HFFc6 (cell line): ENCODE results near the gene STXBP6. TPM values are rescaled to one million over a fixed set of nuclear protein-coding genes. Genes with fewer than 3 reads are reported as not detected.

Source experiments
- DNase-seq: peaks from one replicate; pipeline ENCODE4 v3.0.0-alpha.2; 2018
- H3K27ac Mint-ChIP-seq: 2 replicates; pipeline ENCODE4 v1.8.0; 2020; ENCODE audit warnings: mild to moderate bottlenecking, mixed read lengths
- H3K27me3 Mint-ChIP-seq: 2 replicates; pipeline ENCODE4 v1.8.0; 2021; ENCODE audit warnings: mild to moderate bottlenecking, moderate library complexity, mixed read lengths; ENCODE audit not compliant: insufficient read depth
- H3K36me3 Mint-ChIP-seq: 2 replicates; pipeline ENCODE4 v1.8.0; 2021; ENCODE audit warnings: low read depth, mixed read lengths
- H3K4me1 Mint-ChIP-seq: 2 replicates; pipeline ENCODE4 v1.8.0; 2020; ENCODE audit warnings: low read depth, mixed read lengths
- H3K4me3 Mint-ChIP-seq: 2 replicates; pipeline ENCODE4 v1.8.0; 2020; ENCODE audit warnings: mild to moderate bottlenecking, moderate library complexity, mixed read lengths
- H3K9me3 Mint-ChIP-seq: 2 replicates; pipeline ENCODE4 v1.8.0; 2020; ENCODE audit warnings: mild to moderate bottlenecking, mixed read lengths
- total RNA-seq, 6 experiments: library from RNA; stranded (reverse); fragmentation: NEBNext Ultra II Directional; extraction: Animal tissue kit (Norgen Biotek cat#: 25700); gene quantifications; 2 replicates in 1 of 6; 3 replicates in 5 of 6; pipeline ENCODE4 v1.2.3, GENCODE V29; 2021
- TF ChIP-seq, protein P1 (sequence below): fragments of 200-600 bp; sonication (generic); IDR thresholded peaks from 2 replicates; pipeline ENCODE4 v1.5.0; 2021; ENCODE audit warnings: antibody characterized with exemption, mild to moderate bottlenecking

STXBP6 gene
- total RNA-seq, 6 experiments from 2014 or later: 15.4 to 17.5 (median 17.0) TPM

DNA sequence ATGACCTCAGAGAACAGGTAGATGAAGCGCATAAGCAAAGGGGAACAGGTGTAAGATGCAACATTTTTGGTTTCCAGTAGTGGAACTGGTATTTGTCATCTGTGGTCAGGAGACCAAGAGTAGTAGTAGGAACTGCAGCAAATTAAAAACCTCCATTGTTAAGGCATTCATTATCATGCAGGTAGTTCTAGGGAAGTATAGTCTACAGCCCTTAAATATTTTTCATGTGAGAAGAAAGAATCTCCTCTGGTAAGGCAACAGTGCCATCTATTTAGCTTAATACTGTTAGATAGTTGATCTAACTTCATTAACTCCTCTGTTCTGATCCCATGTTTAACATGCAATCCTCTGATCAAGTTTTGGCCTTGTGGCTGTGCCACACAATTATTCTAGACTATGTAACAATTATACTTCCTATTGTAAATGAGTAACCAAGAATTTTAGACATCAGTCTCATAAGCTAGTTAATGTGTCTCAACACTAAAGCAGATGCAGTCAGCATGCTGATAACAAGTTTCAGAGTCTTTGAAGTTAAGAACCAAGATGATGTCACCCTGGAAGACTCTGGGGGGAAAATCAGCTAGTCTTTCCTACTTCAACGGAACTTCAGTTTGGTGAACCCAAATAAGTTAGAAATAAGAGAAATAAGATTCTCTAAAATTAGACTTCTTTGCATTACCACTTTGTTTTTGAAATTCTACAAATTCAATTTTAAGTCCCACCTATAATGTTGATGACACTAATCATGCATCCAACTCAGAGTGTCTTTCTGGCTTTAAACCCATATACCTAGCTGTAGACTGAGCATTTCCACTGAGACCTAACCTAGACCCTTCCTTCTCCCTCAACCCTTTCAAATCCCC, 70.9 kb downstream of the STXBP6 start:
- Mint-ChIP-seq H3K9me3 (no peaks in the 10 kb centered on the region), H3K4me1 (peaks cover 34% of the 10 kb centered on the region), H3K4me3 (no peak overlapping the region), H3K27me3 (no peaks in the 10 kb centered on the region; the same call in 1 of the 2 replicates), H3K27ac (no peak overlapping the region), H3K36me3 (no peaks in the 10 kb centered on the region; the same call in none of the 2 replicates)
- no peak for DNase-seq
- TF ChIP-seq, protein P1, sequence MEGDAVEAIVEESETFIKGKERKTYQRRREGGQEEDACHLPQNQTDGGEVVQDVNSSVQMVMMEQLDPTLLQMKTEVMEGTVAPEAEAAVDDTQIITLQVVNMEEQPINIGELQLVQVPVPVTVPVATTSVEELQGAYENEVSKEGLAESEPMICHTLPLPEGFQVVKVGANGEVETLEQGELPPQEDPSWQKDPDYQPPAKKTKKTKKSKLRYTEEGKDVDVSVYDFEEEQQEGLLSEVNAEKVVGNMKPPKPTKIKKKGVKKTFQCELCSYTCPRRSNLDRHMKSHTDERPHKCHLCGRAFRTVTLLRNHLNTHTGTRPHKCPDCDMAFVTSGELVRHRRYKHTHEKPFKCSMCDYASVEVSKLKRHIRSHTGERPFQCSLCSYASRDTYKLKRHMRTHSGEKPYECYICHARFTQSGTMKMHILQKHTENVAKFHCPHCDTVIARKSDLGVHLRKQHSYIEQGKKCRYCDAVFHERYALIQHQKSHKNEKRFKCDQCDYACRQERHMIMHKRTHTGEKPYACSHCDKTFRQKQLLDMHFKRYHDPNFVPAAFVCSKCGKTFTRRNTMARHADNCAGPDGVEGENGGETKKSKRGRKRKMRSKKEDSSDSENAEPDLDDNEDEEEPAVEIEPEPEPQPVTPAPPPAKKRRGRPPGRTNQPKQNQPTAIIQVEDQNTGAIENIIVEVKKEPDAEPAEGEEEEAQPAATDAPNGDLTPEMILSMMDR: no peak

DNA sequence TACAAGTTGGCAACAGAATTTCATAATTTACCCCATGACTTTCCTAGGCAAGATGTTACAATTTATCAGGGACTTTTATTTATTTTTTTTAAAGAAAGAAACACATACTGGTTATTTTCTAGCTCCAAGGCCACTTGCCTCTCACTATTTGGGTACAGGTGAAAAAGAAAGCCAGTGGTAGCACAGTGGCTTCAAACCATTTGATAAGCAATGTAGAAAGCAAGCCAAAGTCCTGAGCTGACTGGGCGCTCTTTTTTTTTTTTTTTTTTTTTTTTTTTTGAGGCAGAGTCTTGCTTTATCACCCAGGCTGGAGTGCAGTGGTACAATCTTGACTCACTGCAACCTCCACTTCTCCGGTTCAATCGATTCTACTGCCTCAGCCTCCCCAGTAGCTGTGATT, 73.3 kb downstream of the STXBP6 start:
- Mint-ChIP-seq H3K27me3 (no peaks in the 10 kb centered on the region; the same call in 1 of the 2 replicates), H3K4me3 (no peak overlapping the region), H3K27ac (no peak overlapping the region), H3K36me3 (peaks cover 5% of the 10 kb centered on the region), H3K4me1 (peaks cover 14% of the 10 kb centered on the region), H3K9me3 (no peaks in the 10 kb centered on the region)
- TF ChIP-seq, protein P1: no peak
- DNase-seq: no peak

DNA sequence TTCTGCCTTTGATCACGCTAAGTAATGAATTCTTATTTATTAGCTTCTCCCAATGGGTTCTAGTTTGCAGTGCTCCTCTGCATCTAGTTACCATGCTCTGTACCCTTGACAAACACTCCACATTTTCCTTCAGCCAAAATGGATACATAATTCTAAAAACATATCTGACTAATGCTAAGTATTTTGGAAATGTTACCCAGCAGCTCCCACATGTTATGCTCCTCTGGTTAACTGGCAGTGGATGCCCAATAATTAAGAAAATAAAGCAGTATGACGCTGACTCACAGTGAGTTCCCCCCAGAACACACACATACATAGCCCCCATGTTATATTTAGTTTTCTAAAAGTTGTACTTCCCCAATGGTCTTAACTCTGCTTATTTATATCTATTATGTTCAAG, 74.6 kb downstream of the STXBP6 start:
- Mint-ChIP-seq H3K27me3 (peaks cover 2% of the 10 kb centered on the region; the same call in 1 of the 2 replicates), H3K4me1 (peaks cover 13% of the 10 kb centered on the region), H3K9me3 (no peaks in the 10 kb centered on the region), H3K36me3 (peaks cover 5% of the 10 kb centered on the region), H3K4me3 (no peak overlapping the region), H3K27ac (no peak overlapping the region)
- no peak for DNase-seq
- TF ChIP-seq, protein P1: no peak

DNA sequence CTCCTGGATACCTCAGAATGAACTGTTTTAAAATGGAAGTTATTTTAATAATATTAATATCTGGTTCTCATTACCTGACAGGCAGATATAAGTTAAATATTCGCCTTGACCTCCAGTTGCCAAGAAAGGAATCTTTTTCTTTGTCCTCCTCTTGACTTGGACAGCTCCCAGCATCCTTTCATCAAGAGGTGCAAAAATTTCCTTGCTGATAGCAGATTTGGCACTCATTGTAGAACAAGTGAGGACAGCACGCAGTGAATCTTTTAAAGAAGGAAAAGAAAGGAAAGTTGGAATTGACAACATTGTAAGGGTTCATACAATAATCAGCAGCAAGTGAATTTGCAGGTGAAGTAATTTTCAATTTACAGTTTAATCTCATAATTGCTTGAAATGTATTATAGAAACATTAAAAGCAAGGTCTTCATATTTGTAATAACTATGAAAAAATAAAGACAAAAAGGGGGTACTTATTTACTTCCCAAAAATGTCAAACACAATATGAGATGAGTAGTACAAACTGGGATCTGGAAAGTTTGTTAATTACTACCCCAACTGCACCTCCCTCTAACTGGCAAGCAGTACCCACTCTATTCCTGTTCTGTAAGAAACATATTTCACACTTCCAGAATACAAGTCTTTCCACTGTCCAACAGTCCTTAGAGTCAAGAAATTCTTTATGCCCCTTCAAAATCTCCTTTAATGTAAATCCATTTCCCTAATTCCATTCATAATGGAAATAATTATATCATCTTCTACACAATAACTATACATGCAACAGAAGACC, 75.2 kb downstream of the STXBP6 start:
- peaks cover 2% of the 10 kb centered on the region; the same call in 1 of the 2 replicates for H3K27me3 Mint-ChIP-seq
- peaks cover 13% of the 10 kb centered on the region for H3K4me1 Mint-ChIP-seq
- H3K9me3 Mint-ChIP-seq: no peaks in the 10 kb centered on the region
- TF ChIP-seq, protein P1: no peak
- no peak overlapping the region for H3K27ac Mint-ChIP-seq
- no peak for DNase-seq
- H3K36me3 Mint-ChIP-seq: peaks cover 5% of the 10 kb centered on the region
- H3K4me3 Mint-ChIP-seq: no peak overlapping the region

GRCh38 chr14:24972844-24973243, 77.1 kb downstream of the STXBP6 start:
- Mint-ChIP-seq H3K36me3 (peaks cover 5% of the 10 kb centered on the region), H3K27ac (no peak overlapping the region), H3K4me1 (no peaks in the 10 kb centered on the region), H3K27me3 (peaks cover 2% of the 10 kb centered on the region; the same call in 1 of the 2 replicates), H3K4me3 (no peak overlapping the region), H3K9me3 (no peaks in the 10 kb centered on the region)
- TF ChIP-seq, protein P1: no peak
- no peak for DNase-seq
